Loucy (cell line): ENCODE results near the gene SLC31A1.
"Not testable (repeated sequence)": the region's sequence is repeated elsewhere in the genome, so short reads cannot be mapped to it uniquely, and the experiment has no call there.

ENCODE experiments used
- H2AFZ ChIP-seq: fragments of 200-600 bp; sonication (generic); 2 replicates; pipeline ENCODE4 v1.6.0; 2016; ENCODE audit warnings: antibody characterized with exemption, mild to moderate bottlenecking, low read length, moderate library complexity
- H3F3A ChIP-seq: fragments of 200-600 bp; 2 replicates; pipeline ENCODE4 v1.6.0; 2016; ENCODE audit warnings: antibody characterized with exemption, low read depth, mild to moderate bottlenecking
- H3K27me3 ChIP-seq: fragments of 200-600 bp; sonication (generic); 2 replicates; pipeline ENCODE4 v1.6.1; 2014; ENCODE audit warnings: low read length, mild to moderate bottlenecking; ENCODE audit not compliant: insufficient read depth, poor library complexity, severe bottlenecking
- H3K36me3 ChIP-seq: fragments of 200-600 bp; sonication (generic); 2 replicates; pipeline ENCODE4 v1.6.1; 2016; ENCODE audit warnings: low read length; ENCODE audit not compliant: insufficient read depth
- H3K4me1 ChIP-seq: fragments of 200-600 bp; sonication (generic); 2 replicates; pipeline ENCODE4 v1.5.1; 2014; ENCODE audit warnings: low read length, mild to moderate bottlenecking; ENCODE audit not compliant: insufficient read depth, poor library complexity, severe bottlenecking
- H3K4me2 ChIP-seq: fragments of 200-600 bp; sonication (generic); 2 replicates; pipeline ENCODE4 v1.6.0; 2014; ENCODE audit warnings: antibody characterized with exemption, low read length, low read depth, mild to moderate bottlenecking; ENCODE audit not compliant: poor library complexity, severe bottlenecking
- H3K4me3 ChIP-seq: fragments of 200-600 bp; sonication (generic); 2 replicates; pipeline ENCODE4 v1.5.1; 2014; ENCODE audit warnings: low read length, mild to moderate bottlenecking, mixed read lengths; ENCODE audit not compliant: poor library complexity, severe bottlenecking
- H3K79me2 ChIP-seq: fragments of 200-600 bp; sonication (generic); 2 replicates; pipeline ENCODE4 v1.6.1; 2014; ENCODE audit warnings: low read length; ENCODE audit not compliant: insufficient read depth
- H3K9ac ChIP-seq: fragments of 200-600 bp; sonication (generic); 2 replicates; pipeline ENCODE4 v1.6.0; 2014; ENCODE audit warnings: mild to moderate bottlenecking, low read depth, low read length, moderate library complexity; ENCODE audit not compliant: poor library complexity, severe bottlenecking
- H3K9me2 ChIP-seq: fragments of 200-600 bp; sonication (generic); replicated peaks from 2 replicates; pipeline ENCODE4 v1.6.1; 2016; ENCODE audit warnings: low read depth, low read length, mixed read lengths
- H3K9me3 ChIP-seq: fragments of 200-600 bp; sonication (generic); 2 replicates; pipeline ENCODE4 v1.6.1; 2014; ENCODE audit warnings: mild to moderate bottlenecking, antibody characterized with exemption, low read length, low read depth; ENCODE audit not compliant: insufficient read depth
- H4K20me1 ChIP-seq: fragments of 200-600 bp; sonication (generic); 2 replicates; pipeline ENCODE4 v1.6.0; 2014; ENCODE audit warnings: antibody characterized with exemption, low read length, mild to moderate bottlenecking; ENCODE audit not compliant: insufficient read depth, poor library complexity, severe bottlenecking
- CTCF ChIP-seq: fragments of 200-600 bp; sonication (generic); conservative IDR thresholded peaks from 2 replicates; pipeline ENCODE4 v1.5.1; 2014; ENCODE audit warnings: mild to moderate bottlenecking, antibody characterized with exemption, low read length
- EZH2phosphoT487 ChIP-seq: fragments of 200-600 bp; IDR thresholded peaks from 2 replicates; pipeline ENCODE4 v1.6.1; 2018; ENCODE audit warnings: antibody characterized with exemption, mild to moderate bottlenecking, moderate library complexity, borderline replicate concordance

The SLC31A1 gene

GRCh38 chr9:113290052-113290607, 68.8 kb downstream of the SLC31A1 start:
- peaks cover 83% of the 10 kb centered on the region; the same call in 1 of the 2 replicates for H3K36me3 ChIP-seq
- H3K9me2 ChIP-seq = no peaks in the 10 kb centered on the region
- H2AFZ ChIP-seq = no peak overlapping the region
- H3K27me3 ChIP-seq = no peaks in the 10 kb centered on the region
- no peaks in the 10 kb centered on the region for H3K9me3 ChIP-seq
- H3K79me2 ChIP-seq = no peaks in the 10 kb centered on the region
- H3K4me3 ChIP-seq = no peak overlapping the region
- no peaks in the 10 kb centered on the region for H3K4me1 ChIP-seq
- no peak overlapping the region for H3K4me2 ChIP-seq
- H3K9ac ChIP-seq = no peak overlapping the region
- no peak for TF ChIP-seq CTCF
- no peak for TF ChIP-seq EZH2phosphoT487
- H3F3A ChIP-seq = no peaks in the 10 kb centered on the region; the same call in 1 of the 2 replicates
- H4K20me1 ChIP-seq = no peaks in the 10 kb centered on the region

- no peaks in the 10 kb centered on the region for H3K9me2 ChIP-seq
- H3K36me3 ChIP-seq = peaks cover 55% of the 10 kb centered on the region; the same call in 1 of the 2 replicates
- H3K79me2 ChIP-seq = no peaks in the 10 kb centered on the region
- H3K4me1 ChIP-seq = no peaks in the 10 kb centered on the region
- no peaks in the 10 kb centered on the region; the same call in 1 of the 2 replicates for H3F3A ChIP-seq
- no peaks in the 10 kb centered on the region for H3K27me3 ChIP-seq
- H2AFZ ChIP-seq = no peak overlapping the region
- no peak overlapping the region for H3K9ac ChIP-seq
- no peak for TF ChIP-seq CTCF
- TF ChIP-seq EZH2phosphoT487 = no peak
- no peaks in the 10 kb centered on the region for H4K20me1 ChIP-seq
- no peak overlapping the region for H3K4me3 ChIP-seq
- H3K9me3 ChIP-seq = no peaks in the 10 kb centered on the region
- H3K4me2 ChIP-seq = no peak overlapping the region
Observed at GRCh38 chr9:113293285-113293878, 72.0 kb downstream of the SLC31A1 start.

GRCh38 chr9:113296247-113296646, 74.9 kb downstream of the SLC31A1 start:
- not testable (repeated sequence) for H3K79me2 ChIP-seq, H3K9me3 ChIP-seq, H2AFZ ChIP-seq, H4K20me1 ChIP-seq, H3K4me3 ChIP-seq, H3K4me1 ChIP-seq, H3K9me2 ChIP-seq, H3K27me3 ChIP-seq, H3K9ac ChIP-seq, H3F3A ChIP-seq, H3K4me2 ChIP-seq
- H3K36me3 ChIP-seq = peaks cover 28% of the 10 kb centered on the region; the same call in 1 of the 2 replicates
